ENCODE results near the gene TBC1D10B. TPM values are rescaled to one million over a fixed set of nuclear protein-coding genes. Genes with fewer than 3 reads are reported as not detected.

The TBC1D10B gene
- total RNA-seq, 2 donors from 2014 or later = 40.3 to 59.4 TPM

- Histone ChIP-seq H3K27me3 (replicated peaks; ENCODE audit: insufficient read depth) (no peaks in the 10 kb centered on the region), H3K9me3 (no peaks in the 10 kb centered on the region), H3K36me3 (no peaks in the 10 kb centered on the region), H3K4me3 (no peak overlapping the region), H3K4me1 (replicated peaks) (no peaks in the 10 kb centered on the region), H3K27ac (no peak overlapping the region)
- intact Hi-C loops (cut with DNase I) = loop anchor here (10.0 kb wide), 1 partner anchor 307 kb away; the partner anchor contains the start of genes TBX6 and YPEL3
- TF ChIP-seq POLR2A (IDR thresholded peaks at IDR 0.05) (no peak), CTCF (IDR thresholded peaks at IDR 0.05) (no peak), POLR2AphosphoS5 (IDR thresholded peaks at IDR 0.05) (no peak)
- no peak for DNase-seq (ENCODE audit: low spot score)
- 76% methylated on average over 8 of the region's 8 CpGs for WGBS
Observed at GRCh38 chr16:30401768-30402425, 31.6 kb upstream of the TBC1D10B start.

- peak overlapping the region; percentile 47 to 50 for H3K4me3 ChIP-seq
- no peaks in the 10 kb centered on the region for H3K27me3 ChIP-seq (replicated peaks; ENCODE audit: insufficient read depth)
- no peaks in the 10 kb centered on the region for H3K36me3 ChIP-seq
- H3K9me3 ChIP-seq = no peaks in the 10 kb centered on the region
- peaks cover 8% of the 10 kb centered on the region for H3K4me1 ChIP-seq (replicated peaks)
- TF ChIP-seq POLR2A (IDR thresholded peaks at IDR 0.05) (no peak), POLR2AphosphoS5 (IDR thresholded peaks at IDR 0.05) (no peak), CTCF (IDR thresholded peaks at IDR 0.05) (no peak)
- peak overlapping the region; percentile 82 for H3K27ac ChIP-seq
- intact Hi-C loops (cut with DNase I) = loop anchor here (10.0 kb wide), 1 partner anchor 305 kb away; the partner anchor contains the start of genes TBX6 and YPEL3
- 13% methylated on average over 12 of the region's 12 CpGs for WGBS
- DNase-seq (ENCODE audit: low spot score) = no peak
Observed at GRCh38 chr16:30399435-30400186, 29.3 kb upstream of the TBC1D10B start.

- intact Hi-C loops (cut with DNase I) = no loop called here
- DNase-seq (ENCODE audit: low spot score) = no peak
- 84% methylated on average over 23 of the region's 23 CpGs for WGBS
- H3K27me3 ChIP-seq (replicated peaks; ENCODE audit: insufficient read depth) = no peaks in the 10 kb centered on the region
- peak overlapping the region; percentile 82 for H3K27ac ChIP-seq
- no peak overlapping the region for H3K4me3 ChIP-seq
- H3K36me3 ChIP-seq = no peaks in the 10 kb centered on the region
- no peak for TF ChIP-seq POLR2AphosphoS5 (IDR thresholded peaks at IDR 0.05)
- TF ChIP-seq POLR2A (IDR thresholded peaks at IDR 0.05) = no peak
- no peak for TF ChIP-seq CTCF (IDR thresholded peaks at IDR 0.05)
- H3K4me1 ChIP-seq (replicated peaks) = peaks cover 8% of the 10 kb centered on the region
- H3K9me3 ChIP-seq = no peaks in the 10 kb centered on the region
Observed at GRCh38 chr16:30398661-30399434, 28.6 kb upstream of the TBC1D10B start.

GRCh38 chr16:30397776-30398660 is 27.7 kb upstream of the TBC1D10B start:
- no peaks in the 10 kb centered on the region for H3K36me3 ChIP-seq
- H3K27me3 ChIP-seq (replicated peaks; ENCODE audit: insufficient read depth) = no peaks in the 10 kb centered on the region
- no peak for TF ChIP-seq POLR2AphosphoS5 (IDR thresholded peaks at IDR 0.05)
- no peak for TF ChIP-seq POLR2A (IDR thresholded peaks at IDR 0.05)
- TF ChIP-seq CTCF (IDR thresholded peaks at IDR 0.05) = no peak
- no peak overlapping the region for H3K27ac ChIP-seq
- no peak for DNase-seq (ENCODE audit: low spot score)
- intact Hi-C loops (cut with DNase I) = no loop called here
- WGBS = 90% methylated on average over 29 of the region's 42 CpGs
- H3K9me3 ChIP-seq = no peaks in the 10 kb centered on the region
- H3K4me3 ChIP-seq = no peak overlapping the region
- H3K4me1 ChIP-seq (replicated peaks) = peaks cover 8% of the 10 kb centered on the region

All from prostate gland (tissue), 2 donors.